ENCODE results near the gene TMEM9B.
"Not testable (repeated sequence)": the region's sequence is repeated elsewhere in the genome, so short reads cannot be mapped to it uniquely, and the experiment has no call there.

The TMEM9B gene

GRCh38 chr11:8937159-8937558 is 27.1 kb downstream of the TMEM9B start:
- no peaks in the 10 kb centered on the region for H3K36me3 ChIP-seq

GRCh38 chr11:8935789-8936188 is 28.5 kb downstream of the TMEM9B start:
- H3K36me3 ChIP-seq, H3K9me3 ChIP-seq: not testable (repeated sequence)

More at GRCh38 chr11:8937159-8937558, 27.1 kb downstream of the TMEM9B start:
- no peak overlapping the region for H3K4me3 ChIP-seq (ENCODE audit: low read depth, low read length)
- no peak for TF ChIP-seq CTCF (IDR thresholded peaks at IDR 0.05; ENCODE audit: low read depth, low read length)
- DNase-seq: no peak
- no peaks in the 10 kb centered on the region for H3K4me1 ChIP-seq
- H3K27me3 ChIP-seq: no peaks in the 10 kb centered on the region
- H3K9me3 ChIP-seq: no peaks in the 10 kb centered on the region

GRCh38 chr11:8934742-8935488 is 29.3 kb downstream of the TMEM9B start:
- no peak overlapping the region for H3K4me3 ChIP-seq (ENCODE audit: low read depth, low read length)
- H3K27me3 ChIP-seq: no peaks in the 10 kb centered on the region
- no peaks in the 10 kb centered on the region for H3K9me3 ChIP-seq
- no peak for DNase-seq
- no peak for TF ChIP-seq CTCF (IDR thresholded peaks at IDR 0.05; ENCODE audit: low read depth, low read length)
- H3K36me3 ChIP-seq: no peaks in the 10 kb centered on the region
- no peaks in the 10 kb centered on the region for H3K4me1 ChIP-seq

More at GRCh38 chr11:8935789-8936188, 28.5 kb downstream of the TMEM9B start:
- not testable (repeated sequence) for H3K27me3 ChIP-seq; DNase-seq; H3K4me1 ChIP-seq; H3K4me3 ChIP-seq (ENCODE audit: low read depth, low read length)

- no peaks in the 10 kb centered on the region for H3K4me1 ChIP-seq
- no peak overlapping the region for H3K4me3 ChIP-seq (ENCODE audit: low read depth, low read length)
- H3K36me3 ChIP-seq: no peaks in the 10 kb centered on the region
- TF ChIP-seq CTCF (IDR thresholded peaks at IDR 0.05; ENCODE audit: low read depth, low read length): no peak
- no peak for DNase-seq
- H3K9me3 ChIP-seq: no peaks in the 10 kb centered on the region
- no peaks in the 10 kb centered on the region for H3K27me3 ChIP-seq
Measured at GRCh38 chr11:8933931-8934330, 30.3 kb downstream of the TMEM9B start.

- Histone ChIP-seq H3K9me3 (no peaks in the 10 kb centered on the region), H3K36me3 (no peaks in the 10 kb centered on the region), H3K4me3 (ENCODE audit: low read depth, low read length) (no peak within 1 kb of the TSS), H3K27me3 (no peaks in the 10 kb centered on the region), H3K4me1 (no peaks in the 10 kb centered on the region)
- no peak for DNase-seq
- TF ChIP-seq CTCF (IDR thresholded peaks at IDR 0.05; ENCODE audit: low read depth, low read length): no peak
Measured at GRCh38 chr11:8932564-8933180, 31.6 kb downstream of the TMEM9B start, which contains the start of gene C11orf16. Gene C11orf16 (minus strand): TSS chr11:8932947. CDS start chr11:8932308, 639 bp downstream.

GRCh38 chr11:8930456-8931175 is 33.6 kb downstream of the TMEM9B start:
- Histone ChIP-seq H3K9me3 (no peaks in the 10 kb centered on the region), H3K4me1 (no peaks in the 10 kb centered on the region), H3K4me3 (ENCODE audit: low read depth, low read length) (no peak overlapping the region), H3K27me3 (no peaks in the 10 kb centered on the region), H3K36me3 (no peaks in the 10 kb centered on the region)
- no peak for DNase-seq
- no peak for TF ChIP-seq CTCF (IDR thresholded peaks at IDR 0.05; ENCODE audit: low read depth, low read length)

All from BE2C (cell line).